ENCODE results near the gene OSBPL5. TPM values are rescaled to one million over a fixed set of nuclear protein-coding genes. Genes with fewer than 3 reads are reported as not detected.

OSBPL5 gene
- total and polyA plus RNA-seq, 2 of the 4 experiments (the other 2 are of a cell fraction) = 14.9 to 22.3 TPM

DNA sequence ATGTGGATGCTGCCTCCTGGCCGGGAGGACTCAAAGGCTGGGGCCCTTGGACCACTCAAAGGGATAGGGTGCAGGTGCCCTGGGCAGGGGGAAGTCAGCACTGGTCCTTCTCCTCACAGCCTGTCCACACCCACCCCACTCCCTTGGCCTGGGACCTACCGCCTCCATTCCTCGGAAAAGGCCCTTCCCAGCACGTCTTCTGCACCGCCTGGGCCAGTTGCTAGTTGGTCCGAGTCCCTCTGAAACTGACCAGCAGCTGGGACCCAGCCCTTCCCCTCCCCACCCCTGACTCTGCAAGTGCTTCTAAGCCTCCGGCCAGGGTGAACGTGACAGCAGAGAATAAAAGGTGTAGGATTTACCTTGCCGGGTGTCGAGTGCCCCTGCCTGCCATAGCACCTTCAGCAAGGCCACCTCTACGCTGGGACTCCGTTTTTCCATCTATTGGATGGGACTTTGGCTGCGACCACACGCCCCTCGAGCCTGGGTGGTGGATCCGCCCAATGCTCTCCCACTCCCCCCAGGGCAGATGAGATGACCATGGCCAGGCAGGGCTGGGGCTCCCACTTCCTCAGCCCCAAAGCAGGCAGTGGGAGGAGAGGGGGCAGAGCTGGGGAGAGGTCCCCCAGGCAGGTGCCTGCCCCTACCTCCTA, 37.3 kb downstream of the OSBPL5 start:
- Histone ChIP-seq H3K56ac (ENCODE audit: extremely low read depth, insufficient read depth, low read length) (no peak overlapping the region), H3K4ac (ENCODE audit: low read depth, low read length) (no peak overlapping the region), H3K27ac (ENCODE audit: insufficient read depth, low read length) (no peak overlapping the region), H4K20me1 (ENCODE audit: insufficient read depth, low read length) (peaks cover 38% of the 10 kb centered on the region), H3K4me1 (ENCODE audit: control insufficient read depth, insufficient read depth, low read length) (peaks cover 6% of the 10 kb centered on the region), H3K36me3 (ENCODE audit: control insufficient read depth, insufficient read depth, low read length) (peaks cover 29% of the 10 kb centered on the region), H3K9me3 (ENCODE audit: control insufficient read depth, insufficient read depth, low read length) (no peaks in the 10 kb centered on the region), H2BK5ac (ENCODE audit: low read depth, low read length, poor library complexity, severe bottlenecking) (no peak overlapping the region), H3K14ac (replicated peaks; ENCODE audit: low read depth, low read length) (no peak overlapping the region), H3K18ac (ENCODE audit: low read depth, low read length) (no peak overlapping the region), H2AK5ac (ENCODE audit: low read depth, low read length) (no peak overlapping the region), H3K27me3 (ENCODE audit: control insufficient read depth, insufficient read depth, low read length) (no peaks in the 10 kb centered on the region), H3K9me1 (ENCODE audit: insufficient read depth, low read length) (peaks cover 12% of the 10 kb centered on the region), H2BK20ac (ENCODE audit: low read depth, low read length) (no peak overlapping the region), H4K8ac (ENCODE audit: low read depth in 2 of 2, low read length in 2 of 2) (no peak overlapping the region), H3K23ac (ENCODE audit: low read depth, low read length) (no peak overlapping the region), H3K9ac (ENCODE audit: low read depth, low read length) (no peak overlapping the region), H3K4me3 (ENCODE audit: insufficient read depth, low read depth, low read length) (no peak overlapping the region), H2AK9ac (replicated peaks; ENCODE audit: low read depth, low read length, poor library complexity) (no peak overlapping the region), H4K5ac (ENCODE audit: low read depth, low read length) (no peak overlapping the region), H2BK15ac (ENCODE audit: low read depth, low read length) (no peak overlapping the region), H4K91ac (ENCODE audit: insufficient read depth, low read depth, low read length) (no peak overlapping the region), H3K4me2 (ENCODE audit: low read depth, low read length) (no peak overlapping the region), H2BK120ac (ENCODE audit: low read depth, low read length) (no peak overlapping the region), H2AFZ (replicated peaks; ENCODE audit: low read length, poor library complexity) (no peak overlapping the region), H3K79me1 (ENCODE audit: low read depth in 1 of 2, low read length in 2 of 2) (peaks cover 0 to 30% of the 10 kb centered on the region in 2 experiments; a peak in 2 of 4 replicates)
- DNase-seq (no peak), ATAC-seq (ENCODE audit: low read depth) (no peak)
- in situ Hi-C loops (cut with MboI; ENCODE audit: low sequenced_read_pairs) (no loop called here), intact Hi-C loops (cut with micrococcal nuclease) (no loop called here), dilution Hi-C loops (cut with HindIII; ENCODE audit: low sequenced_read_pairs, unreplicated experiment) (no loop called here)
- TF ChIP-seq RFX5 (IDR thresholded peaks at IDR 0.05; ENCODE audit: low read depth, low read length) = no peak
- TF ChIP-seq POLR2A (IDR thresholded peaks at IDR 0.05; ENCODE audit: low read depth, low read length) = no peak
- CTCF ChIA-PET = no interaction called here
- WGBS, 2 experiments (ENCODE audit: extremely low coverage in 2 of 2, insufficient read length in 1 of 2) = no CpG with 5 or more reads among the region's 16 CpGs
- BruUV-seq (replicated peaks) = no TSS peak
- POLR2A ChIA-PET (ENCODE audit: unreplicated experiment) = no interaction called here

Data from IMR-90 (cell line).